GM15510 (cell line): Measurements from ENCODE around the gene MS4A4E.

Source experiments
- POLR2A ChIP-seq: IDR thresholded peaks from 3 replicates; pipeline ENCODE4 v1.6.1; 2011; ENCODE audit warnings: borderline replicate concordance; ENCODE audit not compliant: insufficient read length; ENCODE audit errors: extremely low read depth

MS4A4E gene

GRCh38 chr11:60158636-60159035 lies 84.3 kb downstream of the MS4A4E start:
- no peak for TF ChIP-seq POLR2A

GRCh38 chr11:60155931-60156330 lies 87.0 kb downstream of the MS4A4E start:
- no peak for TF ChIP-seq POLR2A

GRCh38 chr11:60150279-60150678 lies 92.7 kb downstream of the MS4A4E start:
- no peak for TF ChIP-seq POLR2A
